ENCODE measurements around the gene CHODL.

CHODL gene

GRCh38 chr21:18298228-18298627 lies 53.6 kb downstream of the CHODL start:
- no peak for DNase-seq
